ENCODE measurements around the gene ISLR. TPM values are rescaled to one million over a fixed set of nuclear protein-coding genes. Genes with fewer than 3 reads are reported as not detected.

The ISLR gene
- total RNA-seq, 4 donors from 2014 or later: 57.7 to 204 (median 112) TPM

- 8% methylated on average over 28 of the region's 53 CpGs for WGBS
- Histone ChIP-seq H3K36me3 (no peaks in the 10 kb centered on the region), H3K9me3 (no peaks in the 10 kb centered on the region), H3K27ac (replicated peaks in 1 of 4) (peak overlapping the region; percentile 44 to 66 (median 50)), H3K4me3 (peak overlapping the region; percentile 49 to 64 (median 51)), H3K27me3 (peaks cover 0 to 95% (median 56%) of the 10 kb centered on the region in 4 donors), H3K4me1 (peaks cover 40 to 53% (median 49%) of the 10 kb centered on the region in 4 donors)
- no peak for TF ChIP-seq EP300 (IDR thresholded peaks at IDR 0.05)
- TF ChIP-seq POLR2A (IDR thresholded peaks at IDR 0.05; ENCODE audit: low read depth): no peak
- no peak for TF ChIP-seq CTCF (IDR thresholded peaks at IDR 0.05)
- no peak for TF ChIP-seq POLR2AphosphoS5 (IDR thresholded peaks at IDR 0.05)
- intact Hi-C loops (cut with DNase I): loop anchor here (2.0 to 10.0 kb wide), 3 partner anchors 76 to 193 kb away; no protein-coding TSS in a partner anchor
- no peak for DNase-seq (ENCODE audit: extremely low spot score)
These were observed 45.3 kb upstream of the ISLR start for GRCh38 chr15:74127954-74128784.

- Histone ChIP-seq H3K27ac (replicated peaks in 1 of 4) (peak overlapping the region in 3 of 4 donors; percentile 44 to 66 (median 48)), H3K9me3 (no peaks in the 10 kb centered on the region), H3K36me3 (no peaks in the 10 kb centered on the region), H3K27me3 (peaks cover 0 to 98% (median 64%) of the 10 kb centered on the region in 4 donors), H3K4me3 (peak overlapping the region; percentile 49 to 64 (median 51)), H3K4me1 (peaks cover 40 to 60% (median 51%) of the 10 kb centered on the region in 4 donors)
- WGBS: 12% methylated on average over 35 of the region's 43 CpGs
- DNase-seq (ENCODE audit: extremely low spot score): no peak
- intact Hi-C loops (cut with DNase I): loop anchor here (5.0 to 10.0 kb wide), 2 partner anchors 77 to 176 kb away; no protein-coding TSS in a partner anchor
- no peak for TF ChIP-seq EP300 (IDR thresholded peaks at IDR 0.05)
- TF ChIP-seq POLR2A (IDR thresholded peaks at IDR 0.05; ENCODE audit: low read depth): no peak
- no peak for TF ChIP-seq CTCF (IDR thresholded peaks at IDR 0.05)
- TF ChIP-seq POLR2AphosphoS5 (IDR thresholded peaks at IDR 0.05): no peak
These were observed 44.5 kb upstream of the ISLR start for GRCh38 chr15:74128785-74129585.

GRCh38 chr15:74129586-74130154, 43.8 kb upstream of the ISLR start:
- WGBS: 9% methylated on average over 28 of the region's 40 CpGs
- intact Hi-C loops (cut with DNase I): loop anchor here (5.0 to 10.0 kb wide), 2 partner anchors 77 to 175 kb away; no protein-coding TSS in a partner anchor
- Histone ChIP-seq H3K4me1 (peaks cover 46 to 67% (median 57%) of the 10 kb centered on the region in 4 donors), H3K36me3 (no peaks in the 10 kb centered on the region), H3K27ac (replicated peaks in 1 of 4) (peak overlapping the region in 3 of 4 donors; percentile 44 to 66 (median 48)), H3K4me3 (peak overlapping the region; percentile 49 to 64 (median 51)), H3K27me3 (peaks cover 0 to 98% (median 67%) of the 10 kb centered on the region in 4 donors), H3K9me3 (no peaks in the 10 kb centered on the region)
- no peak for DNase-seq (ENCODE audit: extremely low spot score)
- no peak for TF ChIP-seq CTCF (IDR thresholded peaks at IDR 0.05)
- no peak for TF ChIP-seq POLR2AphosphoS5 (IDR thresholded peaks at IDR 0.05)
- TF ChIP-seq POLR2A (IDR thresholded peaks at IDR 0.05; ENCODE audit: low read depth): no peak

GRCh38 chr15:74130155-74130848, 43.2 kb upstream of the ISLR start, which contains the start of gene ISLR2:
TSS of gene ISLR2 (plus strand) at chr15:74130586. CDS start at chr15:74132755, 2,169 bp downstream.
- no peak for DNase-seq (ENCODE audit: extremely low spot score)

More at GRCh38 chr15:74130155-74130848, 43.2 kb upstream of the ISLR start, which contains the start of gene ISLR2:
- no peaks in the 10 kb centered on the region for H3K9me3 ChIP-seq
- intact Hi-C loops (cut with DNase I): no loop called here
- H3K4me3 ChIP-seq: peak within 1 kb of the TSS; percentile 49 to 64 (median 51)
- peaks cover 52 to 73% (median 64%) of the 10 kb centered on the region in 4 donors for H3K4me1 ChIP-seq
- H3K36me3 ChIP-seq: no peaks in the 10 kb centered on the region
- peaks cover 0 to 98% (median 71%) of the 10 kb centered on the region in 4 donors for H3K27me3 ChIP-seq
- WGBS: 4% methylated on average over 21 of the region's 53 CpGs
- H3K27ac ChIP-seq (replicated peaks in 1 of 4): peak within 1 kb of the TSS in 3 of 4 donors; percentile 44 to 66 (median 48)
- TF ChIP-seq POLR2AphosphoS5 (IDR thresholded peaks at IDR 0.05) (no peak), EP300 (IDR thresholded peaks at IDR 0.05) (no peak), CTCF (IDR thresholded peaks at IDR 0.05) (no peak), POLR2A (IDR thresholded peaks at IDR 0.05; ENCODE audit: low read depth) (no peak)

All from esophagus muscularis mucosa (tissue), 4 donors.